GM12892 (cell line): ENCODE measurements around the gene PLA2G4F.

Source experiments
- DNase-seq: peaks from one replicate; pipeline ENCODE4 v3.0.0; 2011; ENCODE audit not compliant: insufficient read length
- FAIRE-seq: peaks from 2 replicates; lab custom pipeline; 2011; peaks lifted over from hg19 to GRCh38; lab: Jason Lieb, UNC
- POLR2A ChIP-seq: IDR thresholded peaks from 2 replicates; pipeline ENCODE4 v1.6.1; 2011; ENCODE audit warnings: low read depth, low read length, control low read depth
- POLR2AphosphoS5 ChIP-seq: IDR thresholded peaks from 2 replicates; pipeline ENCODE4 v1.6.1; 2011; ENCODE audit warnings: low read depth, low read length, control low read depth
- TAF1 ChIP-seq: IDR thresholded peaks from 2 replicates; pipeline ENCODE4 v1.6.1; 2011; ENCODE audit warnings: low read depth, mild to moderate bottlenecking, control low read depth, low read length, borderline replicate concordance

PLA2G4F gene

DNA sequence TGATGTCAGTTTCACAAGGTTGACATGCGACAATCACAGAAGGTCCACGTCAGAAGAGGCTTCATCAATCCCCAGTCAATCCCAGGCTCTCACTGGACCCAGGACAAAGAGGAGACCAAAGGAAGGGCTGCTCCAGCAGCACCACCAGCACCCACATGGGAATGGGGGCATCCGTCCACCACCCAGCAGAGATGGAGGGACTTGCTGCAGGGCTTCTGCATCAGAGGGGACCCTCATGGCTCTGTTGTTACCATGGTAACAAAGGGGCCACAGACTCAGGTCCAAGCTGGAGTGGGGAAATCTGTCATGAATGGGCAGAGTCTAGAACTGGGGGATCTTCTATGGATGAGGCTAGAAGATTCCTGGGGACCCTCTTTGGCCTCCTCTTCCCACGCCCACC is 13.1 kb downstream of the PLA2G4F start:
- TF ChIP-seq POLR2A, result no peak
- TF ChIP-seq POLR2AphosphoS5, result no peak
- TF ChIP-seq TAF1, result no peak
- DNase-seq (no peak), FAIRE-seq (no peak)

DNA sequence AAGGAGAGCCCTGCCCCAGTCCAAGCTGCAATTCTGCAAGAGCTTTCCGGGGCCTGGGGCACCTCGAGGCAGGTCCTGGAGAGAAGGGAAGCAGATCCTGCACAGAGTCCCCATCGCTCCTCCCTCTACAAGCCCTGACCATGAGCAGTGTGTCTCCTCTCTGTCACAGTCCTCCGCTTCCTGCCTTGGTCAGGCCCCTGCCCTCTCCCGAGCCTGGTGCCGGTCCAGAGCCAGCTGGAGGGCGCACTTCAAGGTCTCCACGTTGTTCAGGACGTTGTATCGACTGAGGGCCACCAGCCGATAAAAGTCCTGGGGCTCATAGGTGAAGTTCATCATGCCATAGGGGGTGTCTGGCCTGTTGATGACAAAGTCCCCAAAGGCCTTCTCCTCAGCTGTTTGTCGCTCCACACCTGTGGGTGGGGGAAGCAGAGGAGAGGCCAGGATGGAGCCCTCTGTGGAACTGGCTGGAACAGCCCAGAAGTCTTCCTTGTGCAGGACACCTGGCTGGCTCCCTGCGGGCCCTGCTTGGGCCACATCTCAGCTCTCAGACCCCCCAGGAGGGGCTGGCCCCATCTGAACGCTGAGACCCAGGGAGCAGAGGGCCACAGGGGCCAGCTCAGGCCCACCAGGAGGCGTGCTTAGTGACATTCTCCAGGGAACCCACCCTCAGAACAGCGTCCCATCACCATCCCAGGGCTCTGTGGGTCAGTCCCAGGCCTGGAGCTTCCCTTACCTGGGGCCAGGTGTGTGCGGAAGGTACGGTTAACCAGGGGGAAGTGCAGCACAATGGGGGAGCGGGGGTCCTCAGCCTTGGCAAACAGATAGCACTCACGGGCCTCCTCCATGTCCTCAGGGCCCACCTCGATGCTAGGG is 14.4 kb downstream of the PLA2G4F start:
- DNase-seq (no peak), FAIRE-seq (no peak)
- TF ChIP-seq POLR2A, result no peak
- TF ChIP-seq TAF1, result no peak
- TF ChIP-seq POLR2AphosphoS5, result no peak

GRCh38 chr15:42141246-42141645 is 15.2 kb downstream of the PLA2G4F start:
- TF ChIP-seq TAF1, result no peak
- TF ChIP-seq POLR2AphosphoS5, result no peak
- no peak for TF ChIP-seq POLR2A
- FAIRE-seq (no peak), DNase-seq (no peak)

DNA sequence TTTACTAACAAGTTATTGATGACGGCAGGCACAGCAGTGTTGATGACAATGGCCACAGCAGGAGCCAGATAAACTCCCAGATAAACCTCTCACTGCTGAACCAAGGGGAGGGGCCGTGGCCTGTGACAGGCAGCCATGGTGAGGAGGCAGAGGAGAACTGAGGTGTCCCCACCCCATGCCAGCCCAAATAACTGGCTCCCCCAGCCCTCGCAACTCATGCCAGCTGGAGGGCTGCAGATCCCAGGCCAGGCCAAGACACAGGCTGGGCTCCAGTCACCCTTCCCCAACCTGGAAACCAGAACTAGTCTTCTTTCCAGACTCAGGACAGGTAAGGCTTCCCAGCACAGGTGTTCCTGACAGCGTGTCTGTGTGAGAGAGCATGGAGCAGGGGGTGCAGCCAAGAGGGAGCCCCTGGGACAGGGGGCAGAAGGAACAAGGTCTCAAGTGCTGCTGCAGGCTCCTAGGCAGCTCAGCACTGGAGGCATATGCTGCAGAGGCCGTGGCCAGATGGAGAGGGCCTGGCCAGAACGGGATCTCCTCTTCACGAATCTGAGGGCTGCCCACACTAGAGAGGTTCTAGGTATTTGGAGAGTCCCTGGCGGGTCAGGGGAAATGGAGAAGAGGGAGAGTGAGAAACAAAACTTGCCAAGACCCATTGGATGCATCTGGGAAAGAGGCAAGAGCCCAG is 15.9 kb downstream of the PLA2G4F start:
- no peak for FAIRE-seq
- no peak for DNase-seq

GRCh38 chr15:42139596-42139995 is 16.8 kb downstream of the PLA2G4F start:
- DNase-seq (no peak), FAIRE-seq (no peak)
- TF ChIP-seq POLR2A (no peak), TAF1 (no peak), POLR2AphosphoS5 (no peak)

More for the DNA sequence above, 15.9 kb downstream of the PLA2G4F start:
- TF ChIP-seq POLR2AphosphoS5 (no peak), POLR2A (no peak), TAF1 (no peak)

DNA sequence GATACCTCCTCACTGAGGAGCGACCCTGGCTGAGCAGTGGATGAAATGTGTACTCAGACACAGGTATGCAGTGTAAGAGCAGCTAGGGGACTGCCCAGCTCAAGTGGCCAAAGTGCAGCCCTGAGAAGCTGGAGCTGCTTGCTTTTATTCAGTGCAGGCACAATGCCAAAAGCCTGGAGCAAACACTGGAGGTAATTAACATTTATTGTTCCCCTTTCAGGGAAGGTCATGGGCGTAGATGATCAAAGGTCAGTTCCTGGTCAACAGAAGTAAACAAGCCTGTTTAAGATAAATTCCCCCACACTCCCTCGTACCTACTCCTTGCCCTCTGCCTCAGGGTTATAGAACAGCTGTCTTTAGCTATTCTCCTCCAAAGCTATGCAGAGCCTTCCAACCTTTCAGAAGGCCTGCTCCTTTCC is 17.5 kb downstream of the PLA2G4F start:
- peak; percentile 67 for FAIRE-seq
- TF ChIP-seq POLR2A, result no peak
- TF ChIP-seq POLR2AphosphoS5, result no peak
- no peak for TF ChIP-seq TAF1
- DNase-seq, result no peak

DNA sequence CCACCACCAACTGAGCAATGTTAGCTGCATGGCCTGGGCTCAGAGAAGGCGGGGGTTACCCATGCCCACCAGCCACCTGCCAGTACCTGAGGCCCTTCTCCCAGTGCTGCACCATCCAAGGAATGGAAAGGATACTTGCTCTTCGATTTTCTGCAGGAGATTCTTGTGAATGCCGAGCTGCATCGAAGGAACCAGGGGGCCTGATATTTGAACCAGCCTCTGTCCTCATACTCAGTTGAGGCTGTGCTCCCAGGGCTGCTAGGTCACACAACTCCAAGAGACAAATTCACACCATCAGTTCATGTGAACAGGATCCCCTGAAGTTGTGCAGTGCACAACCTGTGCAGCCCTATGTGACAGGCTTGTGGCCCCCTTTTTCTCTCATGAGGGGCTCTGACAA is 18.0 kb downstream of the PLA2G4F start:
- FAIRE-seq (no peak), DNase-seq (no peak)
- TF ChIP-seq POLR2AphosphoS5 (no peak), TAF1 (no peak), POLR2A (no peak)

GRCh38 chr15:42137461-42138261 is 18.8 kb downstream of the PLA2G4F start:
- no peak for DNase-seq
- no peak for FAIRE-seq
- TF ChIP-seq TAF1 (no peak), POLR2A (no peak), POLR2AphosphoS5 (no peak)

DNA sequence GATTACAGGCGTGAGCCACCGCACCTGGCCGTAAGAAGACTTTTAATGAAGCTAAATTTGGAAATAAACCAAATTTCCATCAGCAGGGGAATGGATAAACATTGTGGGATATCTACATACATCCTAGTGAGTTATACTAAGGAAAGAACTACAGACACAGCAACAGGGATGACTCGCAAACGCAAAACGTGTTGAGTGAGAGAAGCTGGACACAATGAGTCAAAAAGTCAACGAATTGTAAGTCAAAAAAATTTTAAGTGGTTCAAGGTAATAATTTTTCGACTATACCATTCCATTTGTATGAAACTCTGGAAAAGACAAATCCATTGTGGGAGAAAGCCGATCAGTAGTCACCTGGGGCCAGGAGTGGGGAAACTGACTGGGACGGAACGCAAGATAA is 19.9 kb downstream of the PLA2G4F start:
- no peak for FAIRE-seq
- DNase-seq, result no peak
- TF ChIP-seq POLR2AphosphoS5 (no peak), TAF1 (no peak), POLR2A (no peak)

GRCh38 chr15:42135351-42135750 is 21.1 kb downstream of the PLA2G4F start:
- FAIRE-seq (no peak), DNase-seq (no peak)
- TF ChIP-seq TAF1 (no peak), POLR2AphosphoS5 (no peak), POLR2A (no peak)
